PC-9 (cell line): Measurements from ENCODE around the gene WDR83. TPM values are rescaled to one million over a fixed set of nuclear protein-coding genes. Genes with fewer than 3 reads are reported as not detected.
"Not testable (repeated sequence)": the region's sequence is repeated elsewhere in the genome, so short reads cannot be mapped to it uniquely, and the experiment has no call there.

Experiments used
- BruUV-seq: library from RNA; stranded (reverse); fragments of 400-500 nt; replicated peaks from 2 replicates; lab custom pipeline; 2021; lab: Mats Ljungman, UMichigan
- CTCF ChIA-PET: fragments of 300-600 bp; sonication (Branson Sonifier 250); formaldehyde crosslinking; loops from one replicate; lab custom pipeline; 2022; ENCODE audit warnings: antibody characterized with exemption; lab: Charles Lee
- POLR2A ChIA-PET: fragments of 300-600 bp; sonication (Branson Sonifier 250); formaldehyde crosslinking; loops from one replicate; lab custom pipeline; 2022; ENCODE audit warnings: antibody characterized with exemption; ENCODE audit not compliant: unreplicated experiment; lab: Charles Lee
- DNase-seq, 2 experiments: peaks; one replicate each; pipeline versions ENCODE4 v3.0.0 to v3.0.0-alpha.2; 2015 to 2022; ENCODE audit warnings: mixed read lengths in 1 of 2
- H2AFZ ChIP-seq: fragments of 200-600 bp; sonication (generic); 2 replicates; pipeline ENCODE4 v1.8.1; 2017; ENCODE audit warnings: antibody characterized with exemption
- H3F3A ChIP-seq: fragments of 200-600 bp; sonication (generic); 2 replicates; pipeline ENCODE4 v1.8.1; 2017; ENCODE audit warnings: antibody characterized with exemption, mild to moderate bottlenecking, low read depth; ENCODE audit not compliant: insufficient read depth
- H3K27ac ChIP-seq: fragments of 200-600 bp; sonication (generic); 2 replicates; pipeline ENCODE4 v1.6.1; 2016; ENCODE audit warnings: mixed run types
- H3K27me3 ChIP-seq: fragments of 200-600 bp; sonication (generic); 2 replicates; pipeline ENCODE4 v1.6.1; 2016; ENCODE audit warnings: low read depth, mixed run types; ENCODE audit not compliant: insufficient read depth
- H3K36me3 ChIP-seq: fragments of 200-600 bp; sonication (generic); 2 replicates; pipeline ENCODE4 v1.6.1; 2016; ENCODE audit warnings: low read depth, mixed run types
- H3K4me1 ChIP-seq: fragments of 200-600 bp; sonication (generic); replicated peaks from 2 replicates; pipeline ENCODE4 v1.6.1; 2016; ENCODE audit warnings: mixed run types; ENCODE audit not compliant: insufficient read depth
- H3K4me2 ChIP-seq: fragments of 200-600 bp; sonication (generic); 2 replicates; pipeline ENCODE4 v1.6.1; 2017; ENCODE audit warnings: mixed run types
- H3K4me3 ChIP-seq: fragments of 200-600 bp; sonication (generic); 2 replicates; pipeline ENCODE4 v1.6.1; 2016; ENCODE audit warnings: mixed run types
- H3K79me2 ChIP-seq: fragments of 200-600 bp; sonication (generic); 2 replicates; pipeline ENCODE4 v1.6.1; 2017; ENCODE audit warnings: low read depth, mixed run types
- H3K9me2 ChIP-seq: fragments of 200-600 bp; sonication (generic); 2 replicates; pipeline ENCODE4 v1.8.1; 2017; ENCODE audit warnings: mild to moderate bottlenecking; ENCODE audit not compliant: insufficient read depth
- H3K9me3 ChIP-seq: fragments of 200-600 bp; sonication (generic); 2 replicates; pipeline ENCODE4 v1.8.1; 2016; ENCODE audit warnings: low read depth; ENCODE audit not compliant: insufficient read depth
- H4K20me1 ChIP-seq: fragments of 200-600 bp; sonication (generic); 2 replicates; pipeline ENCODE4 v1.8.1; 2017; ENCODE audit not compliant: insufficient read depth
- EZH2 ChIP-seq: fragments of 200-600 bp; sonication (generic); IDR thresholded peaks from 2 replicates; pipeline ENCODE4 v1.8.0; 2017; ENCODE audit warnings: antibody characterized with exemption, low read depth
- intact Hi-C: fragments of 100-400 bp; cut with micrococcal nuclease; formaldehyde crosslinking; loops from one replicate; pipeline ENCODE4 v1.10.0; 2022; ENCODE audit not compliant: unreplicated experiment
- total RNA-seq: library from RNA; stranded (reverse); gene quantifications from 2 replicates; pipeline ENCODE4 v1.2.3, GENCODE V29; 2021
- TF ChIP-seq, protein P1 (sequence below): fragments of 200-600 bp; sonication (generic); conservative IDR thresholded peaks from 2 replicates; pipeline ENCODE4 v1.6.1; 2017; ENCODE audit warnings: mixed run types, antibody characterized with exemption, mild to moderate bottlenecking, moderate library complexity

The WDR83 gene
- total RNA-seq, 1 experiment from 2014 or later, result 12.9 TPM

DNA sequence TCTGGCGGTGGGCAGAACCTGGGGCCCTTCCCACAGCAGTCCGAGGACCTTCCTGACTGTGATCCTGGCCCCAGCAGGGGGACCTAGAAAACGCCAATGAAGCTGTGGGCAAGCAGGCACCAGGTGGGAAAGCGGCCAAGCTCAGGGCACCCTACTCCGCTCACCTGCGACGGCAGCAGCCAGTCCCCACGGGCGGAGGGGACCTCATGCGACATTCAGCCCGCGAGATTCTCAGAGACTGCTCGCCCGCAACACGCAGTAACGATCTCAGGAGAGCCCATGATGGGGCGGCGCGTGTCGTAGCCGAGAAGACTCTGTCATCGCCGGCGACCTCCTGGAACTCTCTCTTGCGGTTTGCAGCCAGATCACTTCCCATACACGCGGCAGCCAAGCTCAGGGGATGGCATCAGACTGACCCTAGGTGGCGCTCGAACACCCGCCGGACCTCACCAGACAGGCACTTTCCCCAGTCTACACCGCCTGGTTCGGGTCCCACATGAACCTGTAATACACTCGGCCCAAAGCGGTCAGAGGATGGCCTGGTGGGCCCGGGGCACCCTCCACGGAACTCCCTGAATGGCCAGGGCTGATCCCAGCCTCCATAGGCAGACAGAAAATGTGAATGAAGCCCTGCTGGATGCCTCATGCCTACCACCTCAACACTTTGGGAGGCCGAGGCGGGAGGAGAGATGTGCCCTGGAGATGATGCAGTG lies 26.6 kb upstream of the WDR83 start:
- no peaks in the 10 kb centered on the region for H3K27me3 ChIP-seq
- CTCF ChIA-PET, result interaction anchor here (0.6 to 0.8 kb wide), 2 partner anchors 28 to 32 kb away, joined by 4 read pairs; no protein-coding TSS in a partner anchor
- H3K36me3 ChIP-seq, result no peaks in the 10 kb centered on the region
- H3F3A ChIP-seq, result peaks cover under 1% of the 10 kb centered on the region; the same call in 1 of the 2 replicates
- BruUV-seq, result no TSS peak
- POLR2A ChIA-PET, result no interaction called here
- no peak overlapping the region for H3K27ac ChIP-seq
- no peaks in the 10 kb centered on the region for H3K4me1 ChIP-seq
- no peaks in the 10 kb centered on the region for H4K20me1 ChIP-seq
- TF ChIP-seq, protein P1, sequence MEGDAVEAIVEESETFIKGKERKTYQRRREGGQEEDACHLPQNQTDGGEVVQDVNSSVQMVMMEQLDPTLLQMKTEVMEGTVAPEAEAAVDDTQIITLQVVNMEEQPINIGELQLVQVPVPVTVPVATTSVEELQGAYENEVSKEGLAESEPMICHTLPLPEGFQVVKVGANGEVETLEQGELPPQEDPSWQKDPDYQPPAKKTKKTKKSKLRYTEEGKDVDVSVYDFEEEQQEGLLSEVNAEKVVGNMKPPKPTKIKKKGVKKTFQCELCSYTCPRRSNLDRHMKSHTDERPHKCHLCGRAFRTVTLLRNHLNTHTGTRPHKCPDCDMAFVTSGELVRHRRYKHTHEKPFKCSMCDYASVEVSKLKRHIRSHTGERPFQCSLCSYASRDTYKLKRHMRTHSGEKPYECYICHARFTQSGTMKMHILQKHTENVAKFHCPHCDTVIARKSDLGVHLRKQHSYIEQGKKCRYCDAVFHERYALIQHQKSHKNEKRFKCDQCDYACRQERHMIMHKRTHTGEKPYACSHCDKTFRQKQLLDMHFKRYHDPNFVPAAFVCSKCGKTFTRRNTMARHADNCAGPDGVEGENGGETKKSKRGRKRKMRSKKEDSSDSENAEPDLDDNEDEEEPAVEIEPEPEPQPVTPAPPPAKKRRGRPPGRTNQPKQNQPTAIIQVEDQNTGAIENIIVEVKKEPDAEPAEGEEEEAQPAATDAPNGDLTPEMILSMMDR, result peak; percentile 73
- TF ChIP-seq EZH2, result no peak
- H3K9me3 ChIP-seq, result no peaks in the 10 kb centered on the region
- intact Hi-C loops, result no loop called here
- H3K9me2 ChIP-seq, result no peaks in the 10 kb centered on the region
- DNase-seq, result peak; percentile 58 to 68
- peak overlapping the region; percentile 45; the same call in 1 of the 2 replicates for H2AFZ ChIP-seq
- H3K4me2 ChIP-seq, result peak overlapping the region; percentile 37; the same call in 1 of the 2 replicates
- H3K79me2 ChIP-seq, result no peaks in the 10 kb centered on the region
- no peak overlapping the region for H3K4me3 ChIP-seq

DNA sequence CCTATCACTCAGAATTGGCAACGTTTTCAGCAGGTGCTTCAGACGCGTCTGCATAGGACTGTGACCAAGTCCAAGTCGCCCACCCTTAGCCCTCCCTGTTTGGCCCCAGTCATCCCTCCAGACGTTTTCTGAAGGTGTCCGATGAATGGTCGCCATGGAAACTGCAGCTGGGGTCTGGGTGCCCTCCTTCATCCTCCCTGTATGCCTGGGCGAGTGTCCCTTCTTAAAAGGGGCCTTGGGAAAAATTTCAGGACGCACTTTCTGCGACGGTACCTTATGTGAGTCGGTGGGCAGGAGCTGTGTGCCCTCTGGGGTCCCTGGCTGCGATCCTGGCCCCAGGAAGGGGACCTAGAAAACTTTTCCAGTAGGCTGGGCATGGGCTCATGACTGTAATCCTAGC lies 25.2 kb upstream of the WDR83 start:
- intact Hi-C loops, result no loop called here
- TF ChIP-seq, protein P1, result no peak
- TF ChIP-seq EZH2, result no peak

DNA sequence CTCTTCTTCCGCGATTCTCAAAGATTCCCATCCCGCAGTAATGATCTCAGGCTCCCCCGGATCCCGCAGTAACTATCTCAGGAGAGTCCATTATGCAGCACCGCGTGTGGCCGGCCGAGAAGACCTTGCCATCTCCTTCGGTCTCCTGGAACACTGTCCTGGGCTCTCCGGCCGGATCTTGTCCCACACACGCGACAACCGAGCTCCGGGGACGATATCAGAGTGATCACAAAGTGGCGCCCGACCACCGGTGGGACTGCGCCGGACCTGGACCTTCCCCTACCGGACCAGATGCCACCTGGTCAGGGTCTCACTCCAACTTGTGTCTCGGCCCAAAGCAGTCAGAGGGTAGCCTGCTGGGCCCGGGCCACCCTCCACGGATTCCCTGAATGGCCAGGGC lies 24.1 kb upstream of the WDR83 start:
- H3K36me3 ChIP-seq, result no peaks in the 10 kb centered on the region
- no peaks in the 10 kb centered on the region for H3K9me2 ChIP-seq
- DNase-seq, result no peak
- intact Hi-C loops, result no loop called here
- no peaks in the 10 kb centered on the region for H4K20me1 ChIP-seq
- no peak overlapping the region for H3K4me2 ChIP-seq
- no peak for TF ChIP-seq EZH2
- TF ChIP-seq, protein P1, result no peak
- no peak overlapping the region for H3K4me3 ChIP-seq
- CTCF ChIA-PET, result no interaction called here
- H3K27ac ChIP-seq, result no peak overlapping the region
- H2AFZ ChIP-seq, result no peak overlapping the region
- POLR2A ChIA-PET, result interaction anchor here (0.7 kb wide), 1 partner anchor 277 kb away, joined by 8 read pairs; the partner anchor contains the start of gene ZNF442
- no peaks in the 10 kb centered on the region; the same call in 1 of the 2 replicates for H3F3A ChIP-seq
- BruUV-seq, result no TSS peak
- no peaks in the 10 kb centered on the region for H3K9me3 ChIP-seq
- H3K4me1 ChIP-seq, result no peaks in the 10 kb centered on the region
- no peaks in the 10 kb centered on the region for H3K27me3 ChIP-seq
- no peaks in the 10 kb centered on the region for H3K79me2 ChIP-seq

More for the DNA sequence above, 25.2 kb upstream of the WDR83 start:
- no peaks in the 10 kb centered on the region for H3K79me2 ChIP-seq
- H4K20me1 ChIP-seq, result no peaks in the 10 kb centered on the region
- no peak overlapping the region for H2AFZ ChIP-seq
- H3K9me2 ChIP-seq, result no peaks in the 10 kb centered on the region
- no TSS peak for BruUV-seq
- POLR2A ChIA-PET, result no interaction called here
- H3K36me3 ChIP-seq, result no peaks in the 10 kb centered on the region
- no peaks in the 10 kb centered on the region for H3K27me3 ChIP-seq
- H3K4me2 ChIP-seq, result no peak overlapping the region
- DNase-seq, result no peak
- CTCF ChIA-PET, result no interaction called here
- no peaks in the 10 kb centered on the region; the same call in 1 of the 2 replicates for H3F3A ChIP-seq
- H3K27ac ChIP-seq, result no peak overlapping the region
- H3K9me3 ChIP-seq, result no peaks in the 10 kb centered on the region
- H3K4me1 ChIP-seq, result no peaks in the 10 kb centered on the region
- no peak overlapping the region for H3K4me3 ChIP-seq

DNA sequence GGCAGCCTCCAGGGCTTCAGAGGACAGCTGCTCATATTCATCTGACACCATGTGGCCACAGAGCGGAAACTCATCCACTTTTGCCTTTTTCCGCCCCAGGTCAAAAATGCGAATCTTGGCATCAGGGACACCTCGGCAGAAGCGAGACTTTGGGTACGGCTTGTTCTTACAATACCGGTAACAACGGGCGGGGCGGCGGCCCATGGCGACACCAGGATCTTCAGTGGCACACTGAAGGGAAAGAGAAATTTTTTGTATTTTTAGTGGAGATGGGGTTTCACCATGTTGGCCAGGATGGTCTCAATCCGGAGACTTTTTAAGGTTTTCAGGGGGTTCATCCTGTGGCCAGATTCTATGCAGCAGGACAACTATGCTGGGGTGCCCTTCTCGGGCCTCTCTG lies 22.9 kb upstream of the WDR83 start:
- H3K4me3 ChIP-seq, H3K9me2 ChIP-seq, H3K79me2 ChIP-seq, H3K4me2 ChIP-seq, H3K9me3 ChIP-seq, POLR2A ChIA-PET, BruUV-seq, H4K20me1 ChIP-seq, H2AFZ ChIP-seq, H3K36me3 ChIP-seq, H3F3A ChIP-seq, H3K27ac ChIP-seq, CTCF ChIA-PET, H3K27me3 ChIP-seq, intact Hi-C loops, H3K4me1 ChIP-seq, DNase-seq: not testable (repeated sequence)
